KOPT-K1 (cell line): ENCODE results near the gene DCBLD2.

Experiments used
- H3K27ac ChIP-seq: fragments of 200-600 bp; sonication (generic); 2 replicates; pipeline ENCODE4 v1.5.1; 2016; ENCODE audit warnings: antibody characterized with exemption, mild to moderate bottlenecking, low read depth, low read length; ENCODE audit not compliant: poor library complexity, severe bottlenecking
- H3K36me3 ChIP-seq: fragments of 200-600 bp; sonication (generic); 2 replicates; pipeline ENCODE4 v1.5.1; 2017; ENCODE audit warnings: antibody characterized with exemption, mild to moderate bottlenecking, low read length, moderate library complexity; ENCODE audit not compliant: insufficient read depth
- H3K9me3 ChIP-seq: fragments of 200-600 bp; sonication (generic); 2 replicates; pipeline ENCODE4 v1.5.1; 2017; ENCODE audit warnings: antibody characterized with exemption, low read length, mild to moderate bottlenecking; ENCODE audit not compliant: insufficient read depth, poor library complexity, severe bottlenecking

Gene DCBLD2

DNA sequence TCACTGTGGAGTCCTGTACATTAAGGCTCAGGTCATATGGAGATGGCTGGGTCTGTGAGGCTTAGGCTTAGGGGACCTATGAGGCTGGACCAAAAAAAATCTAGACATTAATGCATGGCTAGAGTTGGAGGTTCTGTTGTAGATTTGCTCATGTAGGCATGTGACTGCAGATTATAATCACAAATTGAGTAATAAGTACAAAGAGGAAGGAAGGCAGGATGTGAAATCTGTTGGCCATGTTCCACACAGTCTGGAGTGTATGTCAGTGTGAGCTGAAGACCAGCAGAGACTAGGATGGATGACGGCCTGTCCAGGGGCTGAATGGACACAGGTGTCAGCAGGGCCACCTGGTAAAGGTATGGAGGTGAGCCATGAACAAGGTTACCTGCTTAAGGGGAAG is 138.4 kb downstream of the DCBLD2 start, which contains the start of gene ST3GAL6:
TSS of gene ST3GAL6 (plus strand) at position 265 of the 400 bp plus-strand sequence. CDS start 5,101 bp downstream, outside the sequence.
- H3K9me3 ChIP-seq = no peaks in the 10 kb centered on the region
- no peaks in the 10 kb centered on the region for H3K36me3 ChIP-seq
- H3K27ac ChIP-seq = no peak within 1 kb of the TSS

DNA sequence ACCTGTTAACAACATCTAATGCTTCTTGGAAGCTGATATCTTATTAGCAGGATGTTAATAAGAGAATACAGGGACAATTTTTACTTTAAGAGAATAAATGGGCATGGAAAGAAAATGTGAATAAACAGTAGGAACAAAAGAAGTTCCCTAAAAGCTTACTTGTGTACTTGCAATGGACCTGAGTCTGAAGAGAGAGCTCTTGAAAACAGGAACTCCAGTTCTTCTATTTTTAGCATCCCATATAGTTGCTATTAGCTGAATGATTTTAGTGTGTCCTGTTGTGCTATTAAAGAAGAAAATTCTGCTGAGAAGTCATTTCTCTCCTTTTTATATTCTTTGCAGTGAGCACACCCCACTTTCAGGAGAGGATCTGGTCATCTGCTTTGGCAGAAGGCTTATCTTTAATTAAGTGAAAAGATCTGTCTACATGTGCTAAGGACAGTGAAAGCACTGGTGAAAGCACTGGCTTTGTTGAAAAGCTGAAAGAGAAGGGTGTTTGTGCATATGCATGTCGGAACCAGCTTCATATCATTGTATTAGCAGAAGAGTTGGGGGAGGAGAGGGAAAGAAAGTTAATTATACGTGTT is 139.8 kb downstream of the DCBLD2 start:
- Histone ChIP-seq H3K36me3 (no peaks in the 10 kb centered on the region), H3K9me3 (no peaks in the 10 kb centered on the region), H3K27ac (no peak overlapping the region)

DNA sequence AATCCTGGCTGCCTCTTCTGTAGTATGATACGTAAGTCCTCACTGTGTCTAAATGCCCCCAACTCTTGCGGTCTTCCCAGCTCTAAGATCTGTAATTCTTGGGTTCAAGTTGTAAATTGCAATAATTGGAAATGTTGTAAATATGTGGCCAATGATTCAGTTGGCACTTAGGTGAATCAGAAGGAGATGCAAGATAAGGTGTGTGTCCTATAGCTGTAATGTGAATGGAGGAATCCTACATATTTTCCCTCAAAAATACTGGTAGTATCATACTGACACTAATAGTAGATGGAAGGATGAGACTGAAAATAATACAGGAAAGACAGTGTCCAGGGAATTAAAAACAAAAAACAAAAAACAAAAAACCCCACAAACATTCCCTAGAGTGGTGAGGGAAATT is 141.9 kb downstream of the DCBLD2 start:
- no peaks in the 10 kb centered on the region for H3K9me3 ChIP-seq

DNA sequence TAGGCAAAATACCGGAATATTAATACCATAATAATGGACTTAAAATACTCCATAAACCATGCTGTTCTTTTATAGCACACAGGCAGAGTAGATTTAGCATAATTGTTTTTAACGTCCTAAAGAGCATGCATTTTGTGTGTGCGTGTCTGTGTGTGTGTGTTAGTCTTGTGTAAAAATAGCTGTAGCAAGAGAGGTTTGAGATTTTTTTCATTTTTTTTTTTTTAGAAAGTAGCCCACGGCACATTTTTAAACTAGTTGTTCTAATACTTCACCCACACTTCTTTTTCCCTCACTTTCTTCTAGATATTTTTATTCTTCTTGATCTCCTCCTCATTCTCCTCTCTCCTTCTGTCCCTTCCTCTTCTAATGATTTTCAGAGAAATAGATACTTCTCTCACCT is 145.9 kb downstream of the DCBLD2 start:
- Histone ChIP-seq H3K9me3 (no peaks in the 10 kb centered on the region), H3K36me3 (no peaks in the 10 kb centered on the region), H3K27ac (no peak overlapping the region)

More for the DNA sequence above, 141.9 kb downstream of the DCBLD2 start:
- H3K36me3 ChIP-seq = no peaks in the 10 kb centered on the region
- H3K27ac ChIP-seq = no peak overlapping the region

DNA sequence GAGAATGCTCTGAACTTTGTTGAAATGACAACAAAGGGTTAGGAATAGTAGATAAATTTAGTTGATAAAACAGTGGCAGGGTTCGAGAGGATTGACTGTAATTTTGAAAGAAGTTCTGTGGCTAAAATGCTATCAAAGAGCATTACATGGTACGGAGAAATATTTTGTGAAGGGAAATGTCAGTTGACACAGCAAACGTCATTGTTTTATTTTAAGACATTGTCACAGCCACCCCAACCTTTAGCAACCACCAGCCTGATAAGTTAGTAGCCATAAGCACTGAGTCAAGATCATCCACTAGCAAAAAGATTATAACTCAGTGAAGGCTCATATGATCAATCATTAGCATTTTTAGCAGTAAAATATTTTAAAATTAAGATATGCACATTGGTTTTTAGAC is 147.0 kb downstream of the DCBLD2 start:
- Histone ChIP-seq H3K36me3 (no peaks in the 10 kb centered on the region), H3K27ac (no peak overlapping the region), H3K9me3 (no peaks in the 10 kb centered on the region)

DNA sequence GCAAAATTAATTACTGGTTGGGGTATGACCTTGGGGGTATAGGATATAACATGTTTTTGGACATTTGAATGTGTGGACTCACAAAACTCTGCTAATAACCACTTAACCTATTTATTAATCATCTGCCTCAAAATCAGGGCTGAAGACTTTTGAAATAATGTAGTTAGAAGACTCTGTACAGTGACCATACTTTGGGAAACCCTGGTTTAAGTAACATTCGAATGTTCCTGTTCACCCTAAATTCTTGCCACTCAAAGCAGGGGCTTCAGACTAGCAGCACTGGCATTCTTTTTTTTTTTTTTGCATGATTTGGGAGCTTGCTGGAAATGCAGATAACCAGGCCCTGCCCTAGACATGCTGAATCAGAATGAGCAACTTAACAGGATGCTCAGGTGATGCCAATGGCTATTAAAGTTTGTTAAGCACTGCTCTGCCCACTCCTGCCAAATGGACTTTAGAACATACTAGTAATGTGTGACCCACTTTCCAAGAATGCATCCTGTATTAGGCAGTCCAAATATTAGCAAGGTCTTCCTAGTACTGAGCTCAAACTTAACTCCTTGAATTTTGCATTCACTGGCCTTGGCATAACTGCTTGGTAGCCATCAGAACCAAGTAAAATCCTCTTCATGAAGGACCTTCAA is 151.1 kb downstream of the DCBLD2 start:
- H3K27ac ChIP-seq = no peak overlapping the region
- no peaks in the 10 kb centered on the region for H3K36me3 ChIP-seq
- H3K9me3 ChIP-seq = no peaks in the 10 kb centered on the region

DNA sequence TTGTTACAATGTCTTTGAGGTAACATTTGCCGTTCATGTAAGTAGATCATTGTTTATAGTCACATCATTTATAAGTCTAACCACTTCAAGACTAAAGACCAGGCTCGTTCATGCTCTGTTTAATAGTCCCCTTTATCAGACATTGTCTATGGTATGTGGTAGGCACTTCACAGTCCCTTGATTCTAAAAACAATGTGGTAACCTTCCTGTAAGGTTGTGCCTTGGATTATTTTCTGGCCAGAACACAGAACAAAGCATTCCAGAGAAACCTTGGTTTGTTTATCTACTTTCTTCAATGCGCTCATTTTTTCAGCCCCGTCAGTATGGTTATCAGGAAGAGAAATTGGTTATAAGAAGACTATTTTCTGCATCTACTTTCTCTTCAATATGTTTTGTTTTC is 154.6 kb downstream of the DCBLD2 start:
- Histone ChIP-seq H3K9me3 (no peaks in the 10 kb centered on the region), H3K36me3 (no peaks in the 10 kb centered on the region), H3K27ac (no peak overlapping the region)

DNA sequence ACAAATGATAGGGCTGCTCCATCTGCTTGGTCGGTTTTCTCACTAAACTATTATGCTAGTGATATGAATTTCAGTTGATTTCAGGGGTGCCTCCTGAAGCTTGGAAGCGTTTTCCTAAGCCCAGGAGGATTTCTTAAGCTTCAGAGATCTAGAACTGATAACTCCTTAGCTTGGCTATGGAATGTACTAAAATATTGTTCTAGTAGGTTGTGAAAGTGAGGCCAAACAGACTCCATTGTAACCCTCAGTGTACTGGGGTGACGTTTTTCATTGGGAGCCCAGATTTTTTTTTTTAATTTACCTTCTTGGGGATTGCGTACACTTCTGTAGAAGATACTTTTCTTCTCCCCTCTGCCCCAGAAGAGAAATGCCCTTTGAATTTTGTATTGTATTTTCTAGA is 155.4 kb downstream of the DCBLD2 start:
- Histone ChIP-seq H3K36me3 (no peaks in the 10 kb centered on the region), H3K9me3 (no peaks in the 10 kb centered on the region), H3K27ac (no peak overlapping the region)
